HEK293 (cell line): ENCODE measurements around the gene CHI3L2.

ENCODE experiments used
- CTCF ChIA-PET: fragments of 350-600 bp; formaldehyde crosslinking; extraction: SDS; loops from one replicate; lab custom pipeline; 2021; ENCODE audit warnings: antibody characterized with exemption; lab: Yijun Ruan, JAX
- POLR2A ChIA-PET: fragments of 300-600 bp; formaldehyde crosslinking; extraction: SDS; loops from one replicate; lab custom pipeline; 2020; ENCODE audit warnings: antibody characterized with exemption, inconsistent platforms; lab: Yijun Ruan, JAX
- H3K27ac ChIP-seq: fragments of 200-500 bp; sonication (Bioruptor generic); 2 replicates; pipeline ENCODE4 v1.5.1; 2014; ENCODE audit warnings: low read depth, low read length, control low read depth, inconsistent platforms; ENCODE audit errors: extremely low read depth
- H3K36me3 ChIP-seq, 2 experiments: fragments of 200-500 bp in 1 of 2; sonication (Bioruptor generic) in 1 of 2; 1 replicate in 1 of 2; 2 replicates in 1 of 2; pipeline ENCODE4 v1.5.1; 2014 to 2017; ENCODE audit warnings: inconsistent platforms in 2 of 2, low read length in 2 of 2; ENCODE audit not compliant: control insufficient read depth in 2 of 2, insufficient read depth in 1 of 2
- H3K4me1 ChIP-seq: fragments of 200-500 bp; sonication (Bioruptor generic); 2 replicates; pipeline ENCODE4 v1.5.1; 2014; ENCODE audit warnings: mild to moderate bottlenecking, low read length, inconsistent platforms; ENCODE audit not compliant: control insufficient read depth, insufficient read depth
- H3K4me3 ChIP-seq: 2 replicates; pipeline ENCODE4 v1.5.1; 2011; ENCODE audit warnings: low read depth, mild to moderate bottlenecking, control low read depth, low read length, moderate library complexity
- H3K9me3 ChIP-seq: fragments of 200-500 bp; sonication (Bioruptor generic); 2 replicates; pipeline ENCODE4 v1.5.1; 2014; ENCODE audit warnings: low read depth, low read length, inconsistent platforms; ENCODE audit not compliant: control insufficient read depth, insufficient read depth
- BCL11B ChIP-seq: fragments of 450-650 bp; formaldehyde crosslinking; IDR thresholded peaks from 2 replicates; pipeline ENCODE4 v1.5.1; 2016; ENCODE audit warnings: low read depth, missing biosample characterization, missing genetic modification characterization
- GFI1B ChIP-seq: fragments of 450-650 bp; formaldehyde crosslinking; IDR thresholded peaks from 2 replicates; pipeline ENCODE4 v1.5.1; 2016; ENCODE audit warnings: missing biosample characterization, missing genetic modification characterization
- REPIN1 ChIP-seq: fragments of 450-650 bp; formaldehyde crosslinking; IDR thresholded peaks from 2 replicates; pipeline ENCODE4 v1.5.1; 2017; ENCODE audit warnings: missing biosample characterization, missing genetic modification characterization, low read depth
- ZBTB8A ChIP-seq: fragments of 450-650 bp; formaldehyde crosslinking; IDR thresholded peaks from 2 replicates; pipeline ENCODE4 v1.5.1; 2016; ENCODE audit warnings: missing biosample characterization, missing genetic modification characterization
- ZNF169 ChIP-seq: fragments of 450-650 bp; formaldehyde crosslinking; IDR thresholded peaks from 2 replicates; pipeline ENCODE4 v1.5.1; 2016; ENCODE audit warnings: missing biosample characterization, missing genetic modification characterization
- ZNF416 ChIP-seq: fragments of 450-650 bp; formaldehyde crosslinking; IDR thresholded peaks from 2 replicates; pipeline ENCODE4 v1.5.1; 2016; ENCODE audit warnings: missing biosample characterization, missing genetic modification characterization
- ZNF549 ChIP-seq: fragments of 450-650 bp; IDR thresholded peaks from 2 replicates; pipeline ENCODE4 v1.5.1; 2018; ENCODE audit warnings: missing biosample characterization, missing genetic modification characterization, mild to moderate bottlenecking, inconsistent platforms, moderate library complexity
- ZNF624 ChIP-seq: fragments of 450-650 bp; formaldehyde crosslinking; IDR thresholded peaks from 2 replicates; pipeline ENCODE4 v1.5.1; 2017; ENCODE audit warnings: missing biosample characterization, missing genetic modification characterization
- ZNF747 ChIP-seq: fragments of 450-650 bp; formaldehyde crosslinking; IDR thresholded peaks from 2 replicates; pipeline ENCODE4 v1.5.1; 2016; ENCODE audit warnings: missing biosample characterization, missing genetic modification characterization
- ZNF785 ChIP-seq: fragments of 450-650 bp; formaldehyde crosslinking; IDR thresholded peaks from 2 replicates; pipeline ENCODE4 v1.5.1; 2016; ENCODE audit warnings: missing biosample characterization, missing genetic modification characterization
- ZNF830 ChIP-seq: fragments of 450-650 bp; IDR thresholded peaks from 2 replicates; pipeline ENCODE4 v1.5.0; 2018; ENCODE audit warnings: missing biosample characterization, missing genetic modification characterization, low read depth, mild to moderate bottlenecking, moderate library complexity
- TF ChIP-seq, protein P1 (sequence below): fragments of 450-650 bp; formaldehyde crosslinking; IDR thresholded peaks from 2 replicates; pipeline ENCODE4 v1.5.1; 2016; ENCODE audit warnings: missing biosample characterization, missing genetic modification characterization
- TF ChIP-seq, protein P2 (sequence below): fragments of 450-650 bp; formaldehyde crosslinking; IDR thresholded peaks from 2 replicates; pipeline ENCODE4 v1.5.1; 2017; ENCODE audit warnings: missing biosample characterization, missing genetic modification characterization
- TF ChIP-seq, protein P3 (sequence below): fragments of 450-650 bp; formaldehyde crosslinking; IDR thresholded peaks from 2 replicates; pipeline ENCODE4 v1.5.1; 2016; ENCODE audit warnings: missing biosample characterization, missing genetic modification characterization
- TF ChIP-seq, protein P4 (sequence below): fragments of 450-650 bp; formaldehyde crosslinking; IDR thresholded peaks from 2 replicates; pipeline ENCODE4 v1.5.1; 2016; ENCODE audit warnings: missing biosample characterization, missing genetic modification characterization
- TF ChIP-seq, protein P5 (sequence below): fragments of 450-650 bp; formaldehyde crosslinking; IDR thresholded peaks from 2 replicates; pipeline ENCODE4 v1.5.1; 2016; ENCODE audit warnings: missing biosample characterization, missing genetic modification characterization

CHI3L2 gene

DNA sequence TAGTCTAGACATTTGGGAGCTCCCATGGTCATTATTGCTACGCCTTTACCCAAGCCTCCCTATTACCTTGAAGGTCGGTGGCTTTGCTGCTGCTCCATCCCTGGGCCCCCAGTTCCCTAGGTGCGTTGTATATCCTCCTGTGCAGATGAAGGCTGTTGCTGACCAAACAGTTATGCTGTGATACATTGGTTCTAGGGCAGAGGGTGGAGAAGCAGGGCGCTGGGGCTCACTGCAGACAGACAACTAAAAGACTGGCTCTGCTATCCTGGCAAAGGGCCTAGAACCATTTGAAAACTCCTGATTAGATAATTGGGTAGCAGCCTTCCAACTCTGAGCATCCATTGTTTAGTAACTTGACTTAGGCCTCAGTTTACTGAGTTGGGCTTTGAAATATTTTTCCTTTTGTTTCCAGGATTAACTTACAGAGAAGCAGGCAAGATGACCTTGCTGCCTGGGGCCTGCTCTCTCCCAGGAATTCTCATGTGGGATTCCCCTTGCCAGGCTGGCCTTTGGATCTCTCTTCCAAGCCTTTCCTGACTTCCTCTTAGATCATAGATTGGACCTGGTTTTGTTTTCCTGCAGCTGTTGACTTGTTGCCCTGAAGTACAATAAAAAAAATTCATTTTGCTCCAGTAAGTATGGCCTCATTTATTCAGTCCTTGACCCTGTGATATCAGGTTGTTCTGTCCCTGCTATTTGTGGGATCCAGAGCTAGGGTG is 15.5 kb downstream of the CHI3L2 start (continued):
- TF ChIP-seq, protein P1, sequence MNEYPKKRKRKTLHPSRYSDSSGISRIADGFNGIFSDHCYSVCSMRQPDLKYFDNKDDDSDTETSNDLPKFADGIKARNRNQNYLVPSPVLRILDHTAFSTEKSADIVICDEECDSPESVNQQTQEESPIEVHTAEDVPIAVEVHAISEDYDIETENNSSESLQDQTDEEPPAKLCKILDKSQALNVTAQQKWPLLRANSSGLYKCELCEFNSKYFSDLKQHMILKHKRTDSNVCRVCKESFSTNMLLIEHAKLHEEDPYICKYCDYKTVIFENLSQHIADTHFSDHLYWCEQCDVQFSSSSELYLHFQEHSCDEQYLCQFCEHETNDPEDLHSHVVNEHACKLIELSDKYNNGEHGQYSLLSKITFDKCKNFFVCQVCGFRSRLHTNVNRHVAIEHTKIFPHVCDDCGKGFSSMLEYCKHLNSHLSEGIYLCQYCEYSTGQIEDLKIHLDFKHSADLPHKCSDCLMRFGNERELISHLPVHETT (tag by site-specific recombination), result no peak
- TF ChIP-seq ZNF830 (tag by site-specific recombination), result no peak
- TF ChIP-seq, protein P2, sequence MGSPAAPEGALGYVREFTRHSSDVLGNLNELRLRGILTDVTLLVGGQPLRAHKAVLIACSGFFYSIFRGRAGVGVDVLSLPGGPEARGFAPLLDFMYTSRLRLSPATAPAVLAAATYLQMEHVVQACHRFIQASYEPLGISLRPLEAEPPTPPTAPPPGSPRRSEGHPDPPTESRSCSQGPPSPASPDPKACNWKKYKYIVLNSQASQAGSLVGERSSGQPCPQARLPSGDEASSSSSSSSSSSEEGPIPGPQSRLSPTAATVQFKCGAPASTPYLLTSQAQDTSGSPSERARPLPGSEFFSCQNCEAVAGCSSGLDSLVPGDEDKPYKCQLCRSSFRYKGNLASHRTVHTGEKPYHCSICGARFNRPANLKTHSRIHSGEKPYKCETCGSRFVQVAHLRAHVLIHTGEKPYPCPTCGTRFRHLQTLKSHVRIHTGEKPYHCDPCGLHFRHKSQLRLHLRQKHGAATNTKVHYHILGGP (tag by site-specific recombination), result no peak
- TF ChIP-seq, protein P3, sequence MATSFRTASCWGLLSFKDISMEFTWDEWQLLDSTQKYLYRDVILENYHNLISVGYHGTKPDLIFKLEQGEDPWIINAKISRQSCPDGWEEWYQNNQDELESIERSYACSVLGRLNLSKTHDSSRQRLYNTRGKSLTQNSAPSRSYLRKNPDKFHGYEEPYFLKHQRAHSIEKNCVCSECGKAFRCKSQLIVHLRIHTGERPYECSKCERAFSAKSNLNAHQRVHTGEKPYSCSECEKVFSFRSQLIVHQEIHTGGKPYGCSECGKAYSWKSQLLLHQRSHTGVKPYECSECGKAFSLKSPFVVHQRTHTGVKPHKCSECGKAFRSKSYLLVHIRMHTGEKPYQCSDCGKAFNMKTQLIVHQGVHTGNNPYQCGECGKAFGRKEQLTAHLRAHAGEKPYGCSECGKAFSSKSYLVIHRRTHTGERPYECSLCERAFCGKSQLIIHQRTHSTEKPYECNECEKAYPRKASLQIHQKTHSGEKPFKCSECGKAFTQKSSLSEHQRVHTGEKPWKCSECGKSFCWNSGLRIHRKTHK, result no peak

DNA sequence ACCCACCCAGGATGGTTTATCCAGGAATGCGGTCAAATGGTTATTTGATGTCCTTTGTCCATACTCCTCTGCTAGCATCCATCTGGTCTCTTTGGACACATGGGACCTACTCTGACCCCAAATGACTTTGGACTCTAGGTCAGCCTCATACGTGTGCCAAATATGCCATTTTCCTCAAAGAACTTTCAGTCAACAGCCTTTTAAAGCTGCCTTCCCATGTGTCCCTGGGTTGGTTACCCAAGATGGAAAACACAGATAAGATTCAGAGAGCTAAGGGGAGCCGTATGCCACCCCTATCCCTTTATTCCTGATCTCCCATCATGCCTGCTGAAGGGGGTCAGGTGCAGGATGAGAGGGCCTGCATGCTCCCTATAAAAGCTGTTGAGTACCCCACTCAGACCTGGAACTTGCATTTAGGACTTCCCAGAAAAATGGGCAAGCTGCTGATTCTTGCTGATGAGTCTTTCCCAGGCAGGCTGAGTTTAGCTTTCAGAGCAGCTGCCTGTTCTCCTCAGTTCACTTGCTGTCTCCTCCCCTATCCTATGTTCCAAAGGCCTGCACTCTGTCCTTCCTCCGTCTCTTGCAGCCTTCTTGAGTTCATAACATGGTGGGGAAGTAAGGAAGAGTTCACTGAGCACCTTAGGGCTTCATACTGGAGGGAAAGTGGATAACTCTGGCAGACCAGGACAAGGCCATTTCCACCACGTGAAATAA is 19.8 kb downstream of the CHI3L2 start:
- POLR2A ChIA-PET, result no interaction called here
- H3K36me3 ChIP-seq, result no peaks in the 10 kb centered on the region
- TF ChIP-seq REPIN1 (tag by site-specific recombination) (no peak), ZNF169 (tag by site-specific recombination) (no peak), ZNF747 (tag by site-specific recombination) (no peak), ZNF416 (tag by site-specific recombination) (no peak), ZNF624 (no peak), ZBTB8A (tag by site-specific recombination) (no peak), GFI1B (tag by site-specific recombination) (no peak), ZNF549 (no peak), ZNF785 (tag by site-specific recombination) (no peak), BCL11B (tag by site-specific recombination) (no peak)
- TF ChIP-seq, protein P4, sequence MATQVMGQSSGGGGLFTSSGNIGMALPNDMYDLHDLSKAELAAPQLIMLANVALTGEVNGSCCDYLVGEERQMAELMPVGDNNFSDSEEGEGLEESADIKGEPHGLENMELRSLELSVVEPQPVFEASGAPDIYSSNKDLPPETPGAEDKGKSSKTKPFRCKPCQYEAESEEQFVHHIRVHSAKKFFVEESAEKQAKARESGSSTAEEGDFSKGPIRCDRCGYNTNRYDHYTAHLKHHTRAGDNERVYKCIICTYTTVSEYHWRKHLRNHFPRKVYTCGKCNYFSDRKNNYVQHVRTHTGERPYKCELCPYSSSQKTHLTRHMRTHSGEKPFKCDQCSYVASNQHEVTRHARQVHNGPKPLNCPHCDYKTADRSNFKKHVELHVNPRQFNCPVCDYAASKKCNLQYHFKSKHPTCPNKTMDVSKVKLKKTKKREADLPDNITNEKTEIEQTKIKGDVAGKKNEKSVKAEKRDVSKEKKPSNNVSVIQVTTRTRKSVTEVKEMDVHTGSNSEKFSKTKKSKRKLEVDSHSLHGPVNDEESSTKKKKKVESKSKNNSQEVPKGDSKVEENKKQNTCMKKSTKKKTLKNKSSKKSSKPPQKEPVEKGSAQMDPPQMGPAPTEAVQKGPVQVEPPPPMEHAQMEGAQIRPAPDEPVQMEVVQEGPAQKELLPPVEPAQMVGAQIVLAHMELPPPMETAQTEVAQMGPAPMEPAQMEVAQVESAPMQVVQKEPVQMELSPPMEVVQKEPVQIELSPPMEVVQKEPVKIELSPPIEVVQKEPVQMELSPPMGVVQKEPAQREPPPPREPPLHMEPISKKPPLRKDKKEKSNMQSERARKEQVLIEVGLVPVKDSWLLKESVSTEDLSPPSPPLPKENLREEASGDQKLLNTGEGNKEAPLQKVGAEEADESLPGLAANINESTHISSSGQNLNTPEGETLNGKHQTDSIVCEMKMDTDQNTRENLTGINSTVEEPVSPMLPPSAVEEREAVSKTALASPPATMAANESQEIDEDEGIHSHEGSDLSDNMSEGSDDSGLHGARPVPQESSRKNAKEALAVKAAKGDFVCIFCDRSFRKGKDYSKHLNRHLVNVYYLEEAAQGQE, result no peak
- TF ChIP-seq, protein P5, sequence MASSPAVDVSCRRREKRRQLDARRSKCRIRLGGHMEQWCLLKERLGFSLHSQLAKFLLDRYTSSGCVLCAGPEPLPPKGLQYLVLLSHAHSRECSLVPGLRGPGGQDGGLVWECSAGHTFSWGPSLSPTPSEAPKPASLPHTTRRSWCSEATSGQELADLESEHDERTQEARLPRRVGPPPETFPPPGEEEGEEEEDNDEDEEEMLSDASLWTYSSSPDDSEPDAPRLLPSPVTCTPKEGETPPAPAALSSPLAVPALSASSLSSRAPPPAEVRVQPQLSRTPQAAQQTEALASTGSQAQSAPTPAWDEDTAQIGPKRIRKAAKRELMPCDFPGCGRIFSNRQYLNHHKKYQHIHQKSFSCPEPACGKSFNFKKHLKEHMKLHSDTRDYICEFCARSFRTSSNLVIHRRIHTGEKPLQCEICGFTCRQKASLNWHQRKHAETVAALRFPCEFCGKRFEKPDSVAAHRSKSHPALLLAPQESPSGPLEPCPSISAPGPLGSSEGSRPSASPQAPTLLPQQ (tag by site-specific recombination), result no peak
- TF ChIP-seq, all 188 proteins: peak for 0
- Histone ChIP-seq H3K4me3 (no peak overlapping the region), H3K27ac (no peak overlapping the region), H3K4me1 (no peaks in the 10 kb centered on the region), H3K9me3 (no peaks in the 10 kb centered on the region)
- CTCF ChIA-PET, result no interaction called here
